ENCODE data around the gene AP2A2.

DNA sequence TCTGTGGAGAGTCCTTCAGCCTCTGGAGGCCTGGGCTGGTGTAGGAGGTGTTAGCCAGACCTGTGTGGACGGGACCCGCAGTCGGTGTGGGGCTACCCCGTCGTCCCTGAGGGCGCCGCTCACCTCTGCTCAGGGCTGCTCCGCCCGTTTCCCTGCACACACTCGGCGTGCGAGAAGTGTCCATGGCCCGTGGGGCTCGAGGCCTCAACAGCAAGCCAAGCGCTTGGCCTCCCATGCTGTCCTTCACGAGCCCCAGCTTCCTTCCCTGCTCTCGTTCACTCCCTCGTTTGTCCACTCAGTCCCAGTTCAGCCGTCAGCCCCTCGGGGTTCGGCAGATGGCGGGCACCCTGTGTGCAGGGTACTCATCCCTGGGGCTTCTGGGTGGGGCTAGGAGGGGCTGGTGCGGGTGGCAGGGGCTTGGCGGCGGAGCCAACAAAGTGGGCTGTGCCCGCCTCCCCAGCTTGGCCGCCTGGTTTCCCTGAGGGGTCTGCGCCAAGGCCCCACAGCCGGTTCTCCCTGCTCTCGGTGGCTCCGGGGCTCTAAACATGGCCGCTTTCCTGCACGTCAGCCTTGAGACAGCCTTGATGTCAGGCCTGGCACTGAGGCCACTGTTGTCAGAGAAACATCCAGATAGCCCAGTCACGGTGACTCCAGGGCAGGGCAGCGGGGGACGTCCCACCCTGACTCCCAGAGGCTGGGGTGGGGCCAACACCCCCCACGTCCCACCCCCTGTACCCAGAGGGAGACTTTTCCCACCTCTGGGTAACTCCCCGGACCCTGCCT is 107.5 kb downstream of the AP2A2 start:
- TF ChIP-seq, protein P1, sequence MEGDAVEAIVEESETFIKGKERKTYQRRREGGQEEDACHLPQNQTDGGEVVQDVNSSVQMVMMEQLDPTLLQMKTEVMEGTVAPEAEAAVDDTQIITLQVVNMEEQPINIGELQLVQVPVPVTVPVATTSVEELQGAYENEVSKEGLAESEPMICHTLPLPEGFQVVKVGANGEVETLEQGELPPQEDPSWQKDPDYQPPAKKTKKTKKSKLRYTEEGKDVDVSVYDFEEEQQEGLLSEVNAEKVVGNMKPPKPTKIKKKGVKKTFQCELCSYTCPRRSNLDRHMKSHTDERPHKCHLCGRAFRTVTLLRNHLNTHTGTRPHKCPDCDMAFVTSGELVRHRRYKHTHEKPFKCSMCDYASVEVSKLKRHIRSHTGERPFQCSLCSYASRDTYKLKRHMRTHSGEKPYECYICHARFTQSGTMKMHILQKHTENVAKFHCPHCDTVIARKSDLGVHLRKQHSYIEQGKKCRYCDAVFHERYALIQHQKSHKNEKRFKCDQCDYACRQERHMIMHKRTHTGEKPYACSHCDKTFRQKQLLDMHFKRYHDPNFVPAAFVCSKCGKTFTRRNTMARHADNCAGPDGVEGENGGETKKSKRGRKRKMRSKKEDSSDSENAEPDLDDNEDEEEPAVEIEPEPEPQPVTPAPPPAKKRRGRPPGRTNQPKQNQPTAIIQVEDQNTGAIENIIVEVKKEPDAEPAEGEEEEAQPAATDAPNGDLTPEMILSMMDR (conservative IDR thresholded peaks at IDR 0.05; ENCODE audit: low read depth, low read length) = no peak
- TF ChIP-seq EZH2 (IDR thresholded peaks at IDR 0.05; ENCODE audit: borderline replicate concordance, low read depth, low read length, poor library complexity, severe bottlenecking) = no peak
